Fibroblast of lung (primary cell): ENCODE results near the gene KCTD6.

Experiments
- CTCF ChIP-seq, 2 donors: IDR thresholded peaks in 1 of 2; conservative IDR thresholded peaks in 1 of 2; 1 replicate in 1 of 2; 2 replicates in 1 of 2; pipeline ENCODE4 v1.5.1; 2011 to 2012; ENCODE audit warnings: low read length in 2 of 2, control low read depth in 1 of 2, inconsistent platforms in 1 of 2, low read depth in 1 of 2, mild to moderate bottlenecking in 1 of 2
- EZH2 ChIP-seq: IDR thresholded peaks from 2 replicates; pipeline ENCODE4 v1.5.1; 2012; ENCODE audit warnings: low read length, control low read depth, mild to moderate bottlenecking; ENCODE audit errors: missing control alignments

- no peak for TF ChIP-seq CTCF (conservative IDR thresholded peaks at IDR 0.05 in 1 of 2, IDR thresholded peaks at IDR 0.05 in 1 of 2; ENCODE audit: low read depth in 1 of 2, low read length in 2 of 2)
- TF ChIP-seq EZH2 = no peak
These were observed 30.2 kb downstream of the KCTD6 start for GRCh38 chr3:58521917-58522631.
